HG03039 (cell line): ENCODE measurements around the gene MEF2C.

Experiments
- ATAC-seq: cut with Tn5 transposase; IDR thresholded peaks from one replicate; pipeline ENCODE4 v1.9.1; 2021; ENCODE audit warnings: mild to moderate bottlenecking, moderate library complexity; ENCODE audit not compliant: unreplicated experiment

Gene MEF2C

GRCh38 chr5:88768411-88768810 is 114.6 kb downstream of the MEF2C start:
- ATAC-seq: no peak

- no peak for ATAC-seq
These were observed 117.2 kb downstream of the MEF2C start for GRCh38 chr5:88765798-88766197.

- ATAC-seq: no peak
These were observed 117.8 kb downstream of the MEF2C start for GRCh38 chr5:88765171-88765570.

- ATAC-seq: no peak
These were observed 121.0 kb downstream of the MEF2C start for GRCh38 chr5:88761939-88762338.

GRCh38 chr5:88761269-88761850 is 121.6 kb downstream of the MEF2C start:
- no peak for ATAC-seq

- no peak for ATAC-seq
These were observed 122.5 kb downstream of the MEF2C start for GRCh38 chr5:88760527-88760926.

- no peak for ATAC-seq
These were observed 124.4 kb downstream of the MEF2C start for GRCh38 chr5:88758591-88758990.

- no peak for ATAC-seq
These were observed 124.8 kb downstream of the MEF2C start for GRCh38 chr5:88758184-88758583.

GRCh38 chr5:88756953-88757352 is 126.0 kb downstream of the MEF2C start:
- no peak for ATAC-seq

GRCh38 chr5:88748666-88749065 is 134.3 kb downstream of the MEF2C start:
- ATAC-seq: no peak

- peak; percentile 90 for ATAC-seq
These were observed 136.5 kb downstream of the MEF2C start for GRCh38 chr5:88746438-88746882.

- no peak for ATAC-seq
These were observed 137.8 kb downstream of the MEF2C start for GRCh38 chr5:88745093-88745696.

- no peak for ATAC-seq
These were observed 139.7 kb downstream of the MEF2C start for GRCh38 chr5:88743231-88743834.

GRCh38 chr5:88741964-88742363 is 141.0 kb downstream of the MEF2C start:
- ATAC-seq: no peak

GRCh38 chr5:88740604-88741185 is 142.3 kb downstream of the MEF2C start:
- no peak for ATAC-seq

GRCh38 chr5:88736494-88736893 is 146.5 kb downstream of the MEF2C start:
- ATAC-seq: peak; percentile 33

GRCh38 chr5:88734983-88735382 is 148.0 kb downstream of the MEF2C start:
- ATAC-seq: no peak

- ATAC-seq: peak; percentile 40
These were observed 148.8 kb downstream of the MEF2C start for GRCh38 chr5:88734191-88734640.

GRCh38 chr5:88732862-88733261 is 150.1 kb downstream of the MEF2C start:
- no peak for ATAC-seq

- ATAC-seq: peak; percentile 40
These were observed 150.8 kb downstream of the MEF2C start for GRCh38 chr5:88732181-88732633.

- ATAC-seq: no peak
These were observed 153.2 kb downstream of the MEF2C start for GRCh38 chr5:88729829-88730182.
